IPS-11a (cell line): ENCODE data around the gene TUBGCP3.
"Not testable (repeated sequence)": the region's sequence is repeated elsewhere in the genome, so short reads cannot be mapped to it uniquely, and the experiment has no call there.

Experiments
- H3K4me3 ChIP-seq: one replicate; pipeline ENCODE4 v1.5.1; 2013; ENCODE audit warnings: low read depth, low read length, control low read depth

Gene TUBGCP3

GRCh38 chr13:112579310-112579843 lies 8.6 kb downstream of the TUBGCP3 start:
- H3K4me3 ChIP-seq: no peak overlapping the region

GRCh38 chr13:112576768-112577167 lies 11.2 kb downstream of the TUBGCP3 start:
- H3K4me3 ChIP-seq: no peak overlapping the region

DNA sequence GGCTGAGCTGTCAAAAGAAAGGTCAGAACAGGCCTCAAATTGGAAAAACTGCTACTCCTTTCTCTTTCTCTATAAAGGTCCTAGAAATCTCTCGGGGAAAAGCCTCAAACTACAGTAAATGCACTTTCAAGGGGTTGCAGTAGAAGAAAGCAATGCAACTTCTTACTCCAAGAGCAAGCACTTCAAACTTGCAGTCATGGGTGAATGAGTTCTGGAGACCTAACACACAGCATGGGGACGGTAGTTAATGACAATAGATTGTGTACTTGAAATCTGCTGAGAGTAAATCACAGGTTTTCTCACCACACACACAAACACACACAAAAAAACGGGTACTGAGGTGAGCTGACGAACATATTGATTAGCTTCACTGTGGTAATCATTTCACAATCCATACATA lies 11.8 kb downstream of the TUBGCP3 start:
- no peak overlapping the region for H3K4me3 ChIP-seq

GRCh38 chr13:112575675-112576074 lies 12.3 kb downstream of the TUBGCP3 start:
- no peak overlapping the region for H3K4me3 ChIP-seq

DNA sequence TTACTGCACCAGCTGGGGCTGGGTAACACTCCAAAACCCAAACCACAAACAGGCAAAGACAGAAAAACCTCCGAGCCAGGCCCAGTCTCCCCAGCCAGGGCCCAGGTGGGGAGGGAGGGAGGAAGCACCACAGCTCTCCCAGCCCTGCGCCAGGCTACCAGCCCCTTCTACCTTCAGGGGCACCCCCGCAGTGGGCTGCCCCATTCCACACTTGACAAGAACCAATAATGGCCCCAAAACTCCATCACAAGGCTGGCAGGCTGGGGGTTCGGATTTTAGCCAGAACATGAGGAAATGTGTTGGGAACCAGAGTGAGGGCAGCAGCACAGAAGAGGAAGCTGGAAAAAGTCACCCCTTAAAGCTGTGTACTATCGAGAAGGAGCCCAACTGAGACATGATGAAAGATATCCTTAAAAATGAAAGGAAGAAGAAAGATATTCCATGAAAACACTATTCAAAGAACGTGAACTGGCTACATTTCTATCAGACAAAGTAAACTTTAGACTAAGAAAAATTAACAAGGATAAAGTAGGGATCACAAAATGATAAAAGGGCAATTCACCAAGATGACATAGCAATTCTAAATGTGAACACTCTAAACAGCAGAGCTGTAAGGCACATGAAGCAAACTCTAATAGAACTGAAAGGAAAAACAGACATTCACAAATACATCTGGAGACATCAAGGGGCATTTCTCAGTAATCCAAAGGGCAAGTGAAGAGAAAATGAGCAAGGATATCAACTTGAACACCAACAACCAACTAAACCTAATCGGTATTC lies 12.9 kb downstream of the TUBGCP3 start:
- no peak overlapping the region for H3K4me3 ChIP-seq

DNA sequence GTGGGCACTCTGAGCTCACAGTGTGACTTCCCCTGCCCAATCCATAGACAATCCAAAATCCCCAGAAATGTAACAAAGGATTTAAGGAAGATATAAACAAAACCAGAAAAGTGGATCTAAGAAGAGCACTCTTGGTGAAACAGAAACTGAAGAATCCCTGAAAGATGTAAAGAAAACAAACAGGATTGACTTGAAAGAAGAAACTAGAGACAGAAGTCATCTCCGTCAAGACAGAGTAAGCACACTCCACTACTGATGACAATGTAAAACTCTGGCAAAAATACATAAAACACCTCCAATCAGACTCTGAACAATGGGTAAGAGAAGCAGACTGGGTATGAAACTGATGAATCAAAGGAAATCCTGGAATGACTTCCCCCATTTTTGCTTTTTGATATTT lies 13.5 kb downstream of the TUBGCP3 start:
- no peak overlapping the region for H3K4me3 ChIP-seq

- no peak overlapping the region for H3K4me3 ChIP-seq
These were observed 14.2 kb downstream of the TUBGCP3 start for GRCh38 chr13:112573710-112574109.

DNA sequence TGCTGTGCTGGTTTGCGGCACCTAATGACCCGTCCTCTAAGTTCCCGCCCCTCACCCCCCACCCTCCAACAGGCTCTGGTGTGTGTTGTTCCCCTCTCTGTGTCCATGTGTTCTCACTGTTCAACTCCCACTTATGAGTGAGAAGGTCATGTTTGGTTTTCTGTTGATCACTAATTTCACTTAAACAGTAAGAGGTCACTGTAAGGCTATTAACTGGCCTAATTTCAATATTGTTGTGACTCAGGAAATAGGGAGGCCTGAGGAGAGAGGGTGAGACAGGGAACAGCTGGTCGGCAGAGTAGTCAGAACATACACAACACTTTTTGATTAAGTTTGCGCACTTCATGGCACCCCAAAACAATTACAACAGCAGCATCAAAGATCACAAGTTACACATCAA lies 15.6 kb downstream of the TUBGCP3 start:
- H3K4me3 ChIP-seq: no peak overlapping the region

GRCh38 chr13:112569821-112570220 lies 18.1 kb downstream of the TUBGCP3 start:
- no peak overlapping the region for H3K4me3 ChIP-seq

GRCh38 chr13:112567161-112567862 lies 20.6 kb downstream of the TUBGCP3 start:
- H3K4me3 ChIP-seq: no peak overlapping the region

DNA sequence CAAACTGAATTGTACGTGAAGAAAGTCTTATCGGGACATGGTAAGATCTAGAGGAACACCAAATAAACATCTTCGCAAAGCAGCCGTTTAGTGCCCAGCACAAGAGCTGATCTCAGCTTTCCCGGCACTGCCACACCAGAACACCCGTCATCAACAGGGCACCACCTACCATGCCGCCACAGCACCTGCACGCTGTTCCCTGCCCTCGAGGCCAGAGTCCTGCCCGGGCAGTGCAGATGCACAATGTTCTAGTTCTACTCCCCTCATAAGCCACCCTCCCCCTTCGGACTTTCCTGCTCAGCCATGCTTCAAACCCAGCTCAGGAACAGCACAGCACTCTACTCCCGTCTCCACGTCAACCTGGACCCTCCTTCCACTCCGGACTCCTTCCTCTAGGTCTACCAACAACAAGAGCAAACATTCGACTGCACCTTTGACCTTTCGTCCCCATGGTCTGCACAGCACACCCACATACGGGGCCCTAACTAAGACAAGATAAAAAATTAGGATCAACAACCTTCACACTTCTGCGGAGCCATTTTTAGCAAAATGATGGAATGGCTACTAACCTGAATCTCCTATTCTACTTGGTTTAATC lies 25.1 kb downstream of the TUBGCP3 start:
- no peak overlapping the region for H3K4me3 ChIP-seq

DNA sequence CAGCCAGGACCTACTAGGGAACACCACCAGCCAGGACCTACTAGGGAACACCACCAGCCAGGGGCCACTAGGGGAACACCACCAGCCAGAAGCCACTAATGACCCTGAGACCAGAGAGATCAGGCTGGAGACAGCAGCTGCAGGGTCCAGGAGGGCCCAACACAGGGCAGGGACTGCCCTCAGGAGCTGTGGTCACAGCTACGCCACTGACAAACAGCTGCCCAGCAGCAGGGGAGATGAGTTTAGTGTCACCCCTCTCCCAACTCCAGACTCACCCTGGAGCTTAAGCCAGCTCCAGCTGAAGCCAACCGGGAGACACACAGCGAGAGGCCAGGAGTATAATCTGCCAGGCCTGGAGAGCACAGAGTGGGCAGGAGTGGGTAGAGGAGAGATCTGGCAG lies 25.7 kb downstream of the TUBGCP3 start:
- no peak overlapping the region for H3K4me3 ChIP-seq

DNA sequence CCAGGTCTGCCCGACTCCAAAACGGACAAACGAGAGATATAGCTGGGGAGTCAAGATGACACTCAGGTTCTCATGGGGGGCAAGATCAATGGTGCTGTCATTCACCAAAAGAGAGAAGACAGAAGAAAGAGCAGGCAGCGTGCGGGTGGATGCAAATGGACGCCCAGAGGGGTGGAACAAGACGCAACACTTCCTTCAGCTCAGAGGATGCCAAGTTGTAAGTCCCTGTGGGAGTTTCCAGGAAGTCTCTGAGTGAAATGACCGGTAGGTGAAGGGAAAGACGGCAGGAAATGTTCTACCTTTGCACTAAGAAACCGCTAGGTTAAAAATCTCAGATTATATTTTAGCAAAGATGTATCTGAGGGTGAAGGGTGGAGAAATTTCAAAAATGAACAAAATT lies 26.5 kb downstream of the TUBGCP3 start:
- H3K4me3 ChIP-seq: no peak overlapping the region

DNA sequence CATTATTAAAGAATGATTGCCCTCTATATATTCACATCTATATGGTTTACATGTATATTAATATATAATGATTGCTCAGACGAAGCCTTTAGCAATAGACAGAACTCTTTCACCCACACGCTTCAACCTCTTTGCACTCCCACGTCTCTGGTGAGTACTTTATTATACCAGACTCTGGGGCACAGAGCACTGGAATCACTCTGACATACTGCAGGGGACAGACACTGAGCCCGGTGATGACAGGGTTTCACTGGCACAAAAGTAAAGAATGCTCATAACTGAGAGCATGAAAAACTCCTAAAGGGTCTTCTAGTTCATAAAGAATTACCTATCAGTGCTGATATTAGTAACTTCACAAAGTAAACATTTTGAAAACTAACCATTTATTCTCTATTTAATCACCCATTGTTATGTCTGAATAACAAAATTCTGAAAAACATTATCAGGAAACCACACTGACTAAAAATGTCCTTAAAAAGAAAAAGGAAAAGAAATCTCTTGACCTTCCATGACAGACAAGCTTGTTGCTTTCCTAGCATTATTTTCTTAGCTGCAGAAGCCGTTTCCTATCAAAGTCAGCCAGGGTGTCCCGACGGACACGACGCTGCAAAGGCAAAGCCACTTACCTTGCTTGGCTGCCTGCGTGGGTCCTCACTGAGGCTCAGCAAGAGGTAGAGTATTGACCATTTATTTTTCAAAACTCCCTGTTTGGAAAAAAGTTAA lies 29.1 kb downstream of the TUBGCP3 start:
- H3K4me3 ChIP-seq: no peak overlapping the region

DNA sequence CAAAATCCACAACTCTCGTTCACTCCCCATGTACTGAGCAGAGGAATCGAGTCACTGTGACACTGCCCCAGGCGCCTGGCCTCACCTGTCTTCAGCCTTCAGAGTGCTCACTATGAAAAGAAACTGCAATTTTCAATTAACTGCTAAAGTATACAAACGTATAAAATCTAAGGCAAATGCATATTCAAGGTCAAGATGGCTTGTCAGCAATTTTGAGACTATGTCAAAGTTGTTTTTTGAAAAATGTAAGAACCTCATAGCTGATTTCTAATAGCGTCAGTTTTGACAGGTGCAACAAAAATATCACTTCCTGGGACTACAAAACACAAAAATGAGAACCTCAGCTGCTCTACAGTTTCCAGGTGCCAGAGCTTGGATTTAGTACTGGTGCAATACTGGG lies 31.4 kb downstream of the TUBGCP3 start:
- H3K4me3 ChIP-seq: no peak overlapping the region

DNA sequence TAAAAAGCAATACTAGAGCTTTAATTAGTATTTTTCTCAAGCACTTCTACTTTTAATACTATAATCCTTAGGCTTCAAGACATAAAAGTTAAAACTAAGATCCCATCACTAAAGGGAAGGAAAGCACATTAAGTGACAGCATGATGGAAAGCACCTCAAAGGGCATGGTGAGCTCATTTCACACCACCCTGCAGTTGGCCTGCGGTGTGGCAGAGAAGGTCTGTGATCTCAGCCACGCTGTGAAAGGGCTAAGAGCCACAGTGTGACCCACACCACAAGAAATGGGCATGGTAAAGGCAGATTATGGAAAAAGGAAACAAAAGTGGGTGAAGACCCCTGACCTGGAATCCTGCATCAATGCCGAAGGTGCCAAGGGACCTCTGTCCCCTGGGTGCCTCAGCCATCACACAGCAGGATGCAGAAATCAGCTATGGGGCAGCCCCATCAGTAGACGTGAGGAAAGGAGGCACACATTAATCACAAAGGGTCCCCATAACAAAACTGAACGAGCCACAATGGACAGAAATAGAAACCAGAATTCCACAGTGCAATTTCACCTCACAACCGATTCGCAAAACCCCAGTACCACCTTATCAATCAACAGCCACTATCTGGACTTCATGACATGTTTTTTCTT lies 33.6 kb downstream of the TUBGCP3 start:
- H3K4me3 ChIP-seq: no peak overlapping the region

DNA sequence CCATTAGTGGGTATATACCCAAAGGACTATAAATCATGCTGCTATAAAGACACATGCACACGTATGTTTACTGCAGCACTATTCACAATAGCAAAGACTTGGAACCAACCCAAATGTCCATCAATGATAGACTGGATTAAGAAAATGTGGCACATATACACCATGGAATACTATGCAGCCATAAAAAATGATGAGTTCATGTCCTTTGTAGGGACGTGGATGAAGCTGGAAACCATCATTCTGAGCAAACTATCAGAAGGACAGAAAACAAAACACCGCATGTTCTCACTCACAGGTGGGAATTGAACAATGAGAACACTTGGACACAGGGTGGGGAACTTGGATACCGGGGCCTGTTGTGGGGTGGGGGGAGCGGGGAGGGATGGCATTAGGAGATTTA lies 39.0 kb downstream of the TUBGCP3 start:
- H3K4me3 ChIP-seq: not testable (repeated sequence)

DNA sequence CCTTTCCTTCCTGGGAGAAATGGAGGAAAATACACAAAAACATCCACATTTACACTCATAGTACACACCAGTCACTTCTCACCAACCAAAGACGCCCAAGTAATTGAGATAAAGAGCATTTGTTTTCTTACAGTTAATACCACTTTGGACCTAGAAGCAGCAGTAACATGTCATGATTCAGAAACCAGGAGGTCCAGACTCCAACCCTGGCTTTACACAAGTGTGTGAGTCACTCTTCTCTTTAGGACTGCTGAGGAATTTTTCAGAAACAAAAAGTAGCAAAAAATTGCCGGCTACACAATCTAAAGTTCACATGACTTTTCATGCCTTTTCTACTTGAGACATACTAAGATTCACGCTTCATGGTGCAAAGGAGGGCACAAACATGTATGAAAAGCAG lies 42.1 kb downstream of the TUBGCP3 start:
- no peak overlapping the region for H3K4me3 ChIP-seq

GRCh38 chr13:112532837-112533745 lies 54.9 kb downstream of the TUBGCP3 start:
- no peak overlapping the region for H3K4me3 ChIP-seq
